ENCODE measurements around the gene HENMT1. TPM values are rescaled to one million over a fixed set of nuclear protein-coding genes. Genes with fewer than 3 reads are reported as not detected.

The HENMT1 gene
- total RNA-seq (1 to 10 TPM; 6.3 to 8.2 TPM), total RNA-seq (5.6 to 35.3 (median 17.7) reads per million in 172 experiments)
- polyA plus RNA-seq (2013, experiment 1 of 2): 21.3 TPM
- 18.7 TPM for polyA plus RNA-seq (2013, experiment 2 of 2)

DNA sequence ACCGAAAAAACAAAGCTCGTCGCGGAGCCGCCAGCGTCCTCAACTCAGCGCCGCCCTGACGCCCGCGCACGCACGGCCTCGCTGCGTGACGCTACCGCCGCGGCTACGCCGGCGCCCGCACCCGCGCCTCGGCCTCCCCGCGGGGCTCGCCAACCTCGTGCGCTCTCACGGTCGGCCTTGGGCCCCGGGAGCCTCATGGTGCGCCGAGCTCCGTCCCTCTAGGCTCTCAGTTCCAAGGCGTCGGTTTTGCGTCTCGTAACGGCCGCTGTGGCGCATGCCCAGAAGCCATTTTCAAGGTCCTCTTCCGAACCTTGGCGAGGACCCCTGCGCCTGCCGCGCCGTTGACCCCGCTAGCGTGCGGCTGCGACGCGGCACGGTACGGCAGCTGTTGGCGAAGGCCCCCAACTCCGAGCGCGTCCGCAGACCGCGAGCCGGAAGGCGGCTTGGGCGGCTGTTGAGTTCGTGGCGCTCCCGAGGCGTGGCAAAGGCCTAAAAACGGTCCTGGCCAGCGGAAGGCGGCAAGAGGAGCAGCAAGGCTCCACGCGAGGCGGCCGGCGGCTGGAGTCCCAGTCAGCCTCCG, at the start of gene HENMT1:
Gene HENMT1 (minus strand): TSS at position 64 of the 580 bp plus-strand sequence. CDS start 1,209 bp downstream, outside the sequence.
- peaks cover 43% of the 10 kb centered on the region for H3K4me1 Mint-ChIP-seq (ENCODE audit: low read depth)

DNA sequence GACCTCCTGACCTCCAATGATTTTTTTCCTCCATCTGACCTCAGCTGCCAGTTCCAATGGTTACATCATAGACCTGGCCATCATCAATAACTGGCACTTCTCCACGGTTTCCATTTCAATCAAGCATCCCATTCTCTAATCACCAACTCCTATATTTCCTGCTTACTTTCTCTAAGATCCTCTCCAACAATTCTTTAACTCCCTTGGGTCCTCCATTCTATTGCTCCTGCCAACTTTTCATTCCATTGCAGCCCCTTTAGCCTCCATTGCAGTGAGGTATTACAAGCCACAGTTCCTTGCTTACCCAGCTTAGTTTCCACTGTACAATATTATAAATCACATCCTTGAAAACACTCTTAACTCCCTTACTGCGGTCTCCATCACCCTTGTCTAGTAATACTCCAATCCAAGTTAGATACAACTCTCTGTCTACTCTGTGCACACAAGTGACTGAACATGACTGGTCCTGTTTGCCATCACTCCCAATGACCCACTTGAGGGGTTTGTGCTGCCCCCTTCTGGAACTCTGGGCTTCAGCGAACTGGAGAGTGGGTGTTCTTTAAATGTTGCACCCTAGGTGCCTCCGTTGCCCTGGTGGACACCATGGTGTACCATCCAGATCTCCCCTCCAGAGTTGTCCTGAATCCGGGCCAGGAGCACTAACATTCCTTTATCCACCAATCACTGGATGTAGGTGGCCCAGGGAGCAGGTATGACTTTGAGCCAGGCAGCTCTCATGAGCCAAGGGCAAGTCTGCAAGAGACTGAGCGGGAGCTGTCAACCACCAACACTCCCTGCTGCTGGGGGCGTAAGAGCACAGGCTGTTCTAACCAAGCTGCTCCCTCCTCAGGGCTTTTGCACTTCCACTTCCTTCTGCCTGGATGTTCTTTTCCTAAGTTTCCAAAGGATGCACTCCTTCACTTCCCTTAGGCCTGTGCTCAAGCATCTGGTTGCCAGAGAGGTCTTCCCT, 48.1 kb upstream of the HENMT1 start:
- Mint-ChIP-seq H3K27me3 (no peaks in the 10 kb centered on the region), H3K27ac (no peak overlapping the region), H3K36me3 (ENCODE audit: low read depth) (no peaks in the 10 kb centered on the region), H3K9me3 (no peaks in the 10 kb centered on the region), H3K4me1 (ENCODE audit: low read depth) (peaks cover 29% of the 10 kb centered on the region), H3K4me3 (no peak overlapping the region)
- no peaks in the 10 kb centered on the region for H3K9me3 ChIP-seq (ENCODE audit: control insufficient read depth in 1 of 2, insufficient read depth in 1 of 2, low read length in 2 of 2)
- intact Hi-C loops (cut with DNase I, micrococcal nuclease): loop anchor here (2.0 to 5.0 kb wide), 2 partner anchors 16 to 197 kb away; partner anchors contain the start of gene PRPF38B (in 2 of the 2)
- POLR2A ChIA-PET: interaction anchor here (0.7 to 9.7 kb wide), 3 partner anchors 11 to 46 kb away, joined by 4 to 160 read pairs (median 6); partner anchors contain the start of gene PRPF38B
- no peak overlapping the region for H3K27ac ChIP-seq (ENCODE audit: low read depth in 1 of 2, low read length in 2 of 2)
- H3K27me3 ChIP-seq (ENCODE audit: control insufficient read depth in 1 of 2, insufficient read depth in 2 of 2, low read length in 2 of 2): no peaks in the 10 kb centered on the region
- H3K4me3 ChIP-seq (ENCODE audit: low read length): no peak overlapping the region
- ATAC-seq (ENCODE audit: poor library complexity) (peak; percentile 79), DNase-seq (peak; percentile 41 to 83 (median 61))
- CTCF ChIA-PET: interaction anchor here (0.9 to 2.3 kb wide), 5 partner anchors 12 to 196 kb away, joined by 3 to 15 read pairs (median 3); partner anchors contain the start of genes EEIG2 and PRPF38B
- TF ChIP-seq, protein P1, sequence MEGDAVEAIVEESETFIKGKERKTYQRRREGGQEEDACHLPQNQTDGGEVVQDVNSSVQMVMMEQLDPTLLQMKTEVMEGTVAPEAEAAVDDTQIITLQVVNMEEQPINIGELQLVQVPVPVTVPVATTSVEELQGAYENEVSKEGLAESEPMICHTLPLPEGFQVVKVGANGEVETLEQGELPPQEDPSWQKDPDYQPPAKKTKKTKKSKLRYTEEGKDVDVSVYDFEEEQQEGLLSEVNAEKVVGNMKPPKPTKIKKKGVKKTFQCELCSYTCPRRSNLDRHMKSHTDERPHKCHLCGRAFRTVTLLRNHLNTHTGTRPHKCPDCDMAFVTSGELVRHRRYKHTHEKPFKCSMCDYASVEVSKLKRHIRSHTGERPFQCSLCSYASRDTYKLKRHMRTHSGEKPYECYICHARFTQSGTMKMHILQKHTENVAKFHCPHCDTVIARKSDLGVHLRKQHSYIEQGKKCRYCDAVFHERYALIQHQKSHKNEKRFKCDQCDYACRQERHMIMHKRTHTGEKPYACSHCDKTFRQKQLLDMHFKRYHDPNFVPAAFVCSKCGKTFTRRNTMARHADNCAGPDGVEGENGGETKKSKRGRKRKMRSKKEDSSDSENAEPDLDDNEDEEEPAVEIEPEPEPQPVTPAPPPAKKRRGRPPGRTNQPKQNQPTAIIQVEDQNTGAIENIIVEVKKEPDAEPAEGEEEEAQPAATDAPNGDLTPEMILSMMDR (IDR thresholded peaks at IDR 0.05): peak; percentile 49
- no peaks in the 10 kb centered on the region for H3K36me3 ChIP-seq (ENCODE audit: insufficient read depth, low read length)
- peaks cover 28% of the 10 kb centered on the region for H3K4me1 ChIP-seq (ENCODE audit: insufficient read depth, low read length)

More for the DNA sequence above, at the start of gene HENMT1:
- Histone ChIP-seq H3K9me3 (ENCODE audit: control insufficient read depth in 1 of 2, insufficient read depth in 1 of 2, low read length in 2 of 2) (no peaks in the 10 kb centered on the region), H3K27me3 (ENCODE audit: control insufficient read depth in 1 of 2, insufficient read depth in 2 of 2, low read length in 2 of 2) (no peaks in the 10 kb centered on the region), H3K4me1 (ENCODE audit: insufficient read depth, low read length) (peaks cover 12% of the 10 kb centered on the region), H3K4me3 (ENCODE audit: low read length) (peak within 1 kb of the TSS; percentile 65), H3K27ac (ENCODE audit: low read depth in 1 of 2, low read length in 2 of 2) (peak within 1 kb of the TSS; percentile 95 to 96), H3K36me3 (ENCODE audit: insufficient read depth, low read length) (peaks cover 6% of the 10 kb centered on the region)
- ChIA-PET POLR2A (interaction anchor here (0.7 to 7.5 kb wide), 29 partner anchors 9 to 878 kb away, joined by 3 to 484 read pairs (median 5); partner anchors contain the start of genes CLCC1, EEIG2, PRPF38B and SARS1), CTCF (interaction anchor here (0.8 to 2.6 kb wide), 8 partner anchors 14 to 149 kb away, joined by 3 to 15 read pairs (median 3); partner anchors contain the start of genes EEIG2 and PRPF38B)
- peak; percentile 88 for ATAC-seq (ENCODE audit: poor library complexity)
- TF ChIP-seq, protein P1 (IDR thresholded peaks at IDR 0.05): no peak
- Mint-ChIP-seq H3K36me3 (ENCODE audit: low read depth) (peaks cover 15% of the 10 kb centered on the region), H3K9me3 (no peaks in the 10 kb centered on the region), H3K4me3 (peak within 1 kb of the TSS; percentile 82), H3K27me3 (no peaks in the 10 kb centered on the region), H3K27ac (peak within 1 kb of the TSS; percentile 99)
- DNase-seq: peak; percentile 65 to 95 (median 76)
- intact Hi-C loops (cut with DNase I, micrococcal nuclease): loop anchor here in 1 of 2 experiments (1.0 kb wide), 1 partner anchor 14 kb away; no protein-coding TSS in a partner anchor

DNA sequence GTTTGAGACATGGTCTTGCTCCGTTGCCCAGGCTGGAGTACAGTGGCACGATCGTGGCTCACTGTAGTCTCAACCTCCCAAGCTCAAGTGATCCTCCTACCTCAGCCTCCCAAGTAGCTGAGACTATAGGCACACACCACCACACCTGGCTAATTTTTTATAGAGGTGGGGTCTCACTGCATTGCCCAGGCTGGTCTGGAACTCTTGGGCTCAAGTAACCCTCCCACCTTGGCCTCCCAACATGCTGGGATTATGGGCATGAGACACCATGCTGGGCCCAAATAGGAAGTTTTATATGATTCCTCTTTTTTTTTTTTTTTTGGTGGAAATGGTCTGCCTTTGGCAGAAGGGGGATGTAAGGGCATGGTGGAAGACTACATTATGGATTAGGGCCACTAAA, 45.8 kb upstream of the HENMT1 start:
- CTCF ChIA-PET: no interaction called here
- ATAC-seq (ENCODE audit: poor library complexity) (no peak), DNase-seq (no peak)
- POLR2A ChIA-PET: interaction anchor here (0.6 to 9.7 kb wide), 2 partner anchors 13 to 47 kb away, joined by 3 to 160 read pairs; partner anchors contain the start of gene PRPF38B
- no peak overlapping the region for H3K27ac ChIP-seq (ENCODE audit: low read depth in 1 of 2, low read length in 2 of 2)
- no peaks in the 10 kb centered on the region for H3K9me3 Mint-ChIP-seq
- peak overlapping the region; percentile 97 for H3K27ac Mint-ChIP-seq
- peaks cover 44% of the 10 kb centered on the region for H3K4me1 ChIP-seq (ENCODE audit: insufficient read depth, low read length)
- H3K36me3 Mint-ChIP-seq (ENCODE audit: low read depth): peaks cover 17% of the 10 kb centered on the region
- H3K4me3 ChIP-seq (ENCODE audit: low read length): no peak overlapping the region
- H3K9me3 ChIP-seq (ENCODE audit: control insufficient read depth in 1 of 2, insufficient read depth in 1 of 2, low read length in 2 of 2): no peaks in the 10 kb centered on the region
- no peaks in the 10 kb centered on the region for H3K27me3 ChIP-seq (ENCODE audit: control insufficient read depth in 1 of 2, insufficient read depth in 2 of 2, low read length in 2 of 2)
- intact Hi-C loops (cut with DNase I, micrococcal nuclease): loop anchor here in 1 of 2 experiments (5.0 kb wide), 1 partner anchor 194 kb away; no protein-coding TSS in a partner anchor
- TF ChIP-seq, protein P1 (IDR thresholded peaks at IDR 0.05): no peak
- H3K4me1 Mint-ChIP-seq (ENCODE audit: low read depth): peaks cover 40% of the 10 kb centered on the region
- H3K4me3 Mint-ChIP-seq: no peak overlapping the region
- no peaks in the 10 kb centered on the region for H3K27me3 Mint-ChIP-seq
- peaks cover 8% of the 10 kb centered on the region for H3K36me3 ChIP-seq (ENCODE audit: insufficient read depth, low read length)

All from CD4-positive, alpha-beta T cell (primary cell).